HG03457 (cell line): ENCODE measurements around the gene TFAP2D.

Experiments used
- ATAC-seq: cut with Tn5 transposase; IDR thresholded peaks from one replicate; pipeline ENCODE4 v1.9.1; 2021; ENCODE audit warnings: moderate number of reproducible peaks; ENCODE audit not compliant: unreplicated experiment

The TFAP2D gene

DNA sequence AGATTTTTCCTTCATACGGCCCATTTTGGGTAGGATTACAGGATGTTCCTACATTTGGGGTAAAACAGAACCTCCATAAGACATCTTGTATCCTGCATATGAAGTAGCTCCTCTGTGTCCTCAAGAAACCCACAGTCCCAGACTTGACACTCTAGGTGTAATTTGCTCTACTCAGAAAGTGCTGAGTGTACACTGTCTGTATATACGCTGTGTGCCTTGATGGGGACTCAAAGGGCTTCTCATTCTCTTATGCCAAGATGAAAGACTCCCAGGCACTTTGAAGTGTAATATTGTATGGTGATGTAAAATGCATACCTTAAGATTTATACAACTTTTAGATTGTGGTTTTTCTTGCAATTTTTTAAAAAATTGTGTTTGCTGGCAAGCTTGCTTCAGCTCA lies 5.2 kb downstream of the TFAP2D start:
- no peak for ATAC-seq

GRCh38 chr6:50720623-50721022 lies 7.3 kb downstream of the TFAP2D start:
- ATAC-seq, result no peak

- no peak for ATAC-seq
These were observed 8.7 kb downstream of the TFAP2D start for GRCh38 chr6:50721978-50722377.

DNA sequence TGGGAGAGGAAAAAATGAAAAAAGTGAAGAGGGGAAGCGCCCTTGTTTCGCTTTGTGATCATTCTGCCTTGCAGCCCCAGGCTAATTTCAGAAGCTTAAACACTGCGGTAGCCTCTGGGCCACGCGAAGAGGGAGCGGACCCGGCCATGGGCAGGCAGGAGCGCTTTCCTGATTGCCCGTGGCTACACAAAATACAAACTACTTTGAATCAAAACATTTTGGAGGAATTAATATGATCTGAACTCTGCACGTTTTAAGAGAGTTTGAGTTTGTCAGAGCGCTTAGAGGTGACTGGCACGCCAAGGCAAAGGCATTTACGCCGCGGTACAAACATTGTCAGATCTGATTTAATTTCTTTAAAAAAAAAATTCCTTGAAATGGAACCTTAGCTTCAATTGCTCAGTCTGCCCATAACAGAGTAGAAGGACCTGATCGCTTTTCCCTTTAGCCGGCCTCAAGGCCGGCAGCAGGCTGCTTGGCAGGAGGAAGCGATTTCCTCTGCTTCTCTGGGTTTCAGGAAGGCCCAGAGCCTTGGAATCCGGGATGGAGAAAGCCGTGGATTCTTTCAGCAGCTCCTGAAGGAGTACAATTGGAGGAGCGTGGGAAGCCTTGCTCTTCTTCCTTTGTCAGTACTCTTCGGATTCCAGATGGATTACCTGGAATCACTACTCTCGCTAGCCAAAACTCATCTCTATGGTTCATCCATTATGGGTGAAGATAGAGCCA lies 9.7 kb downstream of the TFAP2D start:
- no peak for ATAC-seq

DNA sequence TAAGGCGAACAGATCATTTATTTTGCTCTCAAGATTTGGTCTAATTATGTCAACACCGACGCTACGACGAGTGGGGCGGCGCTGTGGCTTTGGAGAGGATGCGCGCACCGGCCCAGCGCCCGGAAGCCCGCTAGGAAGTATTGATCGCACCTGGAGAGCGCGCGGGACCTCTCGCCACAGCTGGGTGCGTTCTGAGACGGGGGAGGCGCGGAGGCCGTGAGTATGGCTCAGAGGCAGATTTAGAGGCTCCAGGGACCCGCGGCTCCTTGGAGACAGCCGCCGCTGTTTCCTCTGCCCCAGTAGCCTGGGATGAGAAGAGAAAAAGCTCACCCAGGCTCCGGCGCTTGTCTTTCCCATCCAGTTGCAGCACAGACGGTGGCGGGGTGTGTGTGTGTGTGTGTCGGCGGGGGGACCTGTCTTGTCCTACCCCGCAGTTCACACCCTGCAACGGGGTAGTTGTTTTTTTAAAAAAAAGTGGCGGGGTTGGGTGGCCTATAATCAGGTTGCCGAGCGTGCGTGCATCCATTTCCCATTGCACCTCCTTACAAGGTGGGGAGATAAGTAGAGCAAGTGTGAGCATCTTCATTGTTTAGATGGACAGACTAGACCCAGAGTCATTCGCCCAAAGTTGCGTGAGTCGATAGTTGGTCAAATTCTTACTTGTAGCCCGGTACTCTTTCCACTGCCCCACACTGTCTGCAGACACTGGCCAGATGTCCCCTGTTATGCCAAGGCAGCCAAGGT lies 11.2 kb downstream of the TFAP2D start:
- ATAC-seq, result no peak

DNA sequence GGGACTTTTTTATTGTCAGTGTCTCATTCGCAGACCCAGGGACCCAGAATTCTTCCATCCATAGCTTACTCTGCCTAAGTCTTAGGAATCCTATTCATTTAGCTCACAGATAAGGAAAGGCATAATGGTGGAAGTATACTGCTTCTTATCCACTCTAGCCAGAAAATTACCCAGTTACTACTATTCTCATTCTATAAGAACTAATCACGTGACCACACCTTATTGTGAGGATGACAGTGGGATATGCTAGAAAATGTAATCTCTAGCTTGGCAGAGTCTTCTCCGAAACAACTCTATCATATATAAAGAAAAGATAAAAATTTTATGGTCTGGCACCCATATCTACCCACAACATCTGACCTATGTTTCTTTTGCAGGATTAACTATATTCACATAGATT lies 21.2 kb downstream of the TFAP2D start:
- ATAC-seq, result no peak

- no peak for ATAC-seq
These were observed 28.8 kb downstream of the TFAP2D start for GRCh38 chr6:50742161-50742560.

- ATAC-seq, result no peak
These were observed 31.6 kb downstream of the TFAP2D start for GRCh38 chr6:50744976-50745375.

- ATAC-seq, result no peak
These were observed 49.5 kb downstream of the TFAP2D start for GRCh38 chr6:50762798-50763197.

DNA sequence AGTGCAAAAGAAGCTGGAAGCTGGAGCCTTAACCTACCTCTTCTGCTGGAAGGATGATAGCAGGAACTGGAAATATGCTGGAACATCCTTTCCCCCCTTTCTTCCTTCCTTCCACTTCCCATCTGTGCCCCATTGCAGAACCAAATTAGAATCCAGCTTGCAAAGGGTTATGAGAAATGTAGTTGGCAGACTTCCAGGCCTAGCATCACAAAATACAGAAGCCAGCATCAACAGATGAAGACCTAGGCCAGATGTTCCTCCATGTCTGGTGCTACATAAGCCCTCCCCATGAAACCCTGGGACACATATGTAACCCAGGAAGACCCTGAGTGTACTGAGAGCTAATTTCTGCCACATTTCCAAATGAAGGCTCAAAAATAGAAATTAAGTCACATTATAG lies 65.4 kb downstream of the TFAP2D start:
- ATAC-seq, result no peak

DNA sequence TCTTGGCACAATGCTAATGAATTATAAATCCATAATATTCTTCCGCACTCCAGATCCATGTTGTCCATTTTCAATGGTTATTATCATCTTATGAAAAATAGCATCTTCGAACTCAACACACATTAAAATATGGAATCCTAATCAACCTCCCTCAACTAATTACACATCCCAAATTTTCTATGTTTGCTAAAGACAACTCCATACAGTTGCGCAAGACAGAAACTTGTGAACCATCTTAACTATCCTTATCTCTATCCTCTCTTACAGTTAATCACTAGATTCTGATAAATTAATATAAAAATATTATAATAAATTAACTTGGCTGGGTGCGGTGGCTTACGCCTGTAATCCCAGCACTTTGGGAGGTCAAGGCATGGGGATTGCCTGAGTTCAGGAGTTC lies 67.1 kb downstream of the TFAP2D start:
- ATAC-seq, result no peak

DNA sequence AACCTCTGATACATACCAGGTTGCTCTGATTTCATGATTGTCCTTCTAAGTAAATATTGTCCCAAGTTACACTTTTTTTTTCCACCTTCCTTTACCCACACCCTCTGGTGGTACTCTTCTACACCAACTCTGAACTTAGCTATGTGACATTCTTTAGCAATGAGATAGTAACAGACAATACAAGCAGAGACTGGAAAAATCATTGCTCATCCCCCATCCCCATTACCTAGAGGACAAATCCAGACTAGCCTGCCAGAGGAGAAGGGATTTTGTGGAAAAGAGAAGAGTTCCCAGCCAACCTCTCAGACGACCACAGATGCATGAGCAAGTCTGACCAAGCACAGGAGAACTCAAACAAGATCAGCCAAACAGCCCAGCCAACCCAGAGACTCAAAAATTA lies 72.6 kb downstream of the TFAP2D start:
- no peak for ATAC-seq

DNA sequence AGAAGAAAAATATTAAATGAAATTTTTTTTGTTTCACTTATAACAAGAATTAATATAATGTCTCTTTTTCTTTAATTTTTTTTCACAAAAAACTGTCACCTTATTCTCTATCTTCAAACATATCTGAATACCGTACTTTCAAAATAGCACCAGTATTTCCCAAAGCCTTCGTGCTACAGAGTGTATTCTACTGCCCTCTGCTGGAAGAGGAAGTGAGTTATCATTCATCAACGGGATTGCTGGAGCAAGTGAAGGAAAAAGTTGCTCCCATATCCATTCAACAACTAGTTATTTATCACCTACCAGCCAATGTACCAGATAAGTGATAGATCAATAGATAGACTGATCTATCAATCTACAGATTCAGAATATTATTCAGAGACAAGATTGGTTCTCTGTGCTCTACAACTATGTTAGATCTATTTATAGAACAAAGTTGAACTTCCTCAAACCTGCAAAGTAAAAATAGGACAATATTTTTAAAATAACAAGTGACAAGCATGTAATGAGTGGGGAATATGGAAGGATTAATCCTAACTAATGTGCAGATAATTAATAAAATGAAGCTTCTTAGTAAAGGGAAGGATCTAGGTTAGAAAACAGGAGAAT lies 78.7 kb downstream of the TFAP2D start:
- no peak for ATAC-seq

DNA sequence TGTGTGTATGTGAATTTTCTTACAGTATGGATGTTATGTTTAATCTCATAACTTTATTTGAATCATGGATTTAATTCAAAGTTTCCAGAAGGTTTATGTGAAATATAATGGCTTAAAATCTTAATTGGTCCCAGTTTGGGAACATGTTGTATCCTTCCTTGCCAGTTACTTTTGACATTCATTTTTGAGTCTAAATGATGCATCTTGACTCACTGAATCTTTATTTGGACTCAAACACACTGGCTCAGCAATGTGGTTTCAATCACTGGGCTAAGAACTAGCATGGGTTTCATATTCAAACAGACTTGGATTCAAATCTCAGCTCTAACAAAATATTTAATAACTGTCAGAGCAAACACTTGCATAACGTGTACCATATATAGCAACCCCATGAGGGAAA lies 79.4 kb downstream of the TFAP2D start:
- no peak for ATAC-seq

- no peak for ATAC-seq
These were observed 82.2 kb downstream of the TFAP2D start for GRCh38 chr6:50795574-50795973.

GRCh38 chr6:50804283-50804682 lies 91.0 kb downstream of the TFAP2D start:
- no peak for ATAC-seq

DNA sequence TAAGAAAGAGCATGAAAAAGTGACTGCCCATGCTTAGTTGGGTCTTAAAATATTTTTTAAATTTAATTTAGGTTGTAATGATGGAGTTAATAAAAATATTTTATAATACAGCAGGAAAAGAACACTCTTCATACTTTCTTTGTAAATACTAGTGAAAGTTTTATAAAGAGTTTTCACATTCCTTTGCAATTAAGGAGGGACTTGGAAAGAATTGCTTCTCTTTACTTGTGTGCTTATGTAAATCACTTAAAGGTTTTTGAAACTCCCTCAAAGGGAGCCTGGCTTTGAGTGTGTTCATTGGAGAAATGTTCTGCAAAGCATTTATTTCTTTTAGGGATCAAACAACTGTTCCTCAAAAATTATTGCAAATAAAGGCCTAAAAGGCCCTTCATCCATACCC lies 93.7 kb downstream of the TFAP2D start:
- no peak for ATAC-seq

DNA sequence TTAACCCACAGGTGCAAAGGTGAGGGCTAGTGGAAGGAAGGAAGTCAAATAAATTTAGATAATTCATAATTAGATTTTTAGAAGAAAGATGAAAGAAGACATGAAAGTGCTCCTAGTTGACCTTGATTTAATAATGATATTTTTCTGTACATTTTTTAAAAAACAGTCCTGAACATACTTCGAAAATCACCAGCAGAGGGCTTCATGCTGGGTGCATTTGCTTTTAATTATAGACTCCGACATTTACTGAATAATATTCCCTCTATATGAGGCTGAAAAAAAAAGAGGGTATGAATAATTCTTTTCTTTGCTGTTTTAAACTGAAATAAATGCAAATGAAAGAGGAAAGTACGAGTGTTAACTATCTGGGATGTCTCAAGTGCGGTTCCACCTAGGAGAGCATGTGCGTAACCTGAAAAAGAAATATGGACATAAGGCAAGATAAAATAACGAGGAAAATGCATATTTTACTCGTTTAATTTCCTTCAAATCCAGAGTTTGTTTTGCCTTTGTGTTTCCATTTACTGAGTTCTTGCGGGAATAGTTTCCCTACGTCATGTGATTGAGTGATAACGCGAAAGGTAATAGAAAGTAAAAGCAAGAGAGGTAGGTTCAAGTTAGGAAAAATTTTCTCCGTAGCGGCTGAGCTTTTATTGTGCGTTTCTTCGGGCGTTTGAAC lies 102.2 kb downstream of the TFAP2D start:
- ATAC-seq, result peak; percentile 37

GRCh38 chr6:50816115-50816675 lies 102.9 kb downstream of the TFAP2D start:
- peak; percentile 58 for ATAC-seq

DNA sequence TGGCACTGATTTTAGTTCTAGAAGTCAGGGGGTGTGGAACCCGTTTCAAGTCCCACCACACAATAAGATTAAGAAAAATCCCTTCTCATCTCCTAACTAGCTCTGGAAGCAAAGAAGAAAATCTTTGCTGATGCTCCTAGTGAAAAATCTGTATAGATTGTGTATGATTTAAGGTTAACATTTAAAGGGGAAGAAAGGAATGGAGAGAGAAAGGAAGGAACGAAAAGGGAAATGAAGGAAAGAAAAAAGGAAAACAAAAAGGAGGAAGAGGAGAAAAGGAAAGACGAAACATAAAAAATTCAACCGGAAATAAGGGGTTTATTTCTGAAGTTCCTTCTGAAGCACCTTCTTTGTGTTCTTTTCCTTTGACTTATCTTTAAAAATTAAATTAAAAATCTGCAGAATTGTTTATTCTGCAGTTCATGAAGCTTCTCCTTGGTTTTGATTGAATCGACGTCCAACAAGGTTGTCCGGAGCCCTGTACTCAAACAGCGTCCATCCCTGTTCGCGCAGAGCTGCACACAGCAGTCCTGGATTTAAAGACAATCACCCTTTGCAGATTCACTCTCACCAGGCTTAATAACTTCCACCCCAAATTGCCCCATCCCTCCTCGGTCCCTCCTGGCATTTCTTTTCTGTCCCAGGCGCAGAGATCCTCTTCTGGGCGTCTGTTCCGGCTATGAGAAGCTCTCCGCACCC lies 103.8 kb downstream of the TFAP2D start:
- no peak for ATAC-seq

- no peak for ATAC-seq
These were observed 104.3 kb downstream of the TFAP2D start for GRCh38 chr6:50817646-50817950.
